ENCODE measurements around the gene REXO4.

GRCh38 chr9:133359399-133360175 lies 58.2 kb downstream of the REXO4 start:
- TF ChIP-seq CTCF (IDR thresholded peaks at IDR 0.05) (no peak), EZH2 (IDR thresholded peaks at IDR 0.05; ENCODE audit: borderline replicate concordance, insufficient read depth, low read depth, low read length, poor library complexity, severe bottlenecking) (no peak)
